ENCODE data around the gene BPTF.

- no peak for TF ChIP-seq EZH2 (IDR thresholded peaks at IDR 0.05)
- TF ChIP-seq FOXP2 (optimal IDR thresholded peaks at IDR 0.05; ENCODE audit: control extremely low read depth, extremely low read length, insufficient read depth), result no peak
Measured at GRCh38 chr17:67920212-67920611, 94.9 kb downstream of the BPTF start.
